ENCODE measurements around the gene FAM98A.

DNA sequence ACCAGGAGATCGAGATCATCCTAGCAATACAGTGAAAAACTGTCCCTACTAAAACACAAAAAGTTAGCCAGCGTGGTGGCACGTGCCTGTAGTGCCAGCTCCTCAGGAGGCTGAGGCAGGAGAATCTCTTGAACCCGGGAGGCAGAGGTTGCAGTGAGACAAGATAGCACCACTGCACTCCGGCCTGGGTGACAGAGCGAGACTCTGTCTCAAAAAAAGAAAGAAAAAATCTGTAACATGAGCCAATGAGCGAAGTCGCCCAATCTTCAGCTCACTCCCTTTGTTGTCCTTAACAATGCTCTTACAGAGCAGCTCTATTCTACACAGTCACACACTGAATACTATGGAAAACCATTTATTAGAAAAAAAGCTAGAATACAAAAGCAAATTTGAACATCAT is 22.0 kb downstream of the FAM98A start:
- TF ChIP-seq, protein P1, sequence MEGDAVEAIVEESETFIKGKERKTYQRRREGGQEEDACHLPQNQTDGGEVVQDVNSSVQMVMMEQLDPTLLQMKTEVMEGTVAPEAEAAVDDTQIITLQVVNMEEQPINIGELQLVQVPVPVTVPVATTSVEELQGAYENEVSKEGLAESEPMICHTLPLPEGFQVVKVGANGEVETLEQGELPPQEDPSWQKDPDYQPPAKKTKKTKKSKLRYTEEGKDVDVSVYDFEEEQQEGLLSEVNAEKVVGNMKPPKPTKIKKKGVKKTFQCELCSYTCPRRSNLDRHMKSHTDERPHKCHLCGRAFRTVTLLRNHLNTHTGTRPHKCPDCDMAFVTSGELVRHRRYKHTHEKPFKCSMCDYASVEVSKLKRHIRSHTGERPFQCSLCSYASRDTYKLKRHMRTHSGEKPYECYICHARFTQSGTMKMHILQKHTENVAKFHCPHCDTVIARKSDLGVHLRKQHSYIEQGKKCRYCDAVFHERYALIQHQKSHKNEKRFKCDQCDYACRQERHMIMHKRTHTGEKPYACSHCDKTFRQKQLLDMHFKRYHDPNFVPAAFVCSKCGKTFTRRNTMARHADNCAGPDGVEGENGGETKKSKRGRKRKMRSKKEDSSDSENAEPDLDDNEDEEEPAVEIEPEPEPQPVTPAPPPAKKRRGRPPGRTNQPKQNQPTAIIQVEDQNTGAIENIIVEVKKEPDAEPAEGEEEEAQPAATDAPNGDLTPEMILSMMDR (IDR thresholded peaks at IDR 0.05; ENCODE audit: insufficient read depth, low read length): no peak
- no peak for TF ChIP-seq POLR2AphosphoS5 (IDR thresholded peaks at IDR 0.05; ENCODE audit: low read depth)
- TF ChIP-seq GABPA (IDR thresholded peaks at IDR 0.05; ENCODE audit: low read depth): no peak

Measured in HL-60 (cell line).